SU-DHL-6 (cell line): Measurements from ENCODE around the gene MEF2C.

ENCODE experiments used
- H2AFZ ChIP-seq: fragments of 200-600 bp; sonication (generic); 2 replicates; pipeline ENCODE4 v1.6.1; 2014; ENCODE audit warnings: low read depth, mild to moderate bottlenecking, moderate library complexity, mixed read lengths, antibody characterized with exemption, low read length; ENCODE audit not compliant: severe bottlenecking
- H3F3A ChIP-seq: fragments of 200-600 bp; shearing (Covaris generic); 2 replicates; pipeline ENCODE4 v1.6.0; 2016; ENCODE audit warnings: antibody characterized with exemption, mild to moderate bottlenecking; ENCODE audit not compliant: insufficient read depth
- H3K27ac ChIP-seq: fragments of 200-600 bp; sonication (generic); 2 replicates; pipeline ENCODE4 v1.5.1; 2016; ENCODE audit warnings: low read depth, mild to moderate bottlenecking, low read length, moderate library complexity, mixed read lengths
- H3K27me3 ChIP-seq: fragments of 200-600 bp; sonication (generic), shearing (Covaris generic); 2 replicates; pipeline ENCODE4 v1.6.0; 2014; ENCODE audit warnings: mild to moderate bottlenecking, low read length
- H3K36me3 ChIP-seq: fragments of 200-600 bp; sonication (generic); 2 replicates; pipeline ENCODE4 v1.6.1; 2014; ENCODE audit warnings: mild to moderate bottlenecking, low read length, mixed read lengths
- H3K4me2 ChIP-seq: fragments of 300-600, 200-600 bp; shearing (Covaris generic), sonication (generic); 2 replicates; pipeline ENCODE4 v1.6.0; 2014; ENCODE audit warnings: low read length, low read depth, mild to moderate bottlenecking; ENCODE audit not compliant: poor library complexity, severe bottlenecking
- H3K4me3 ChIP-seq: fragments of 200-600 bp; sonication (generic); 2 replicates; pipeline ENCODE4 v1.5.1; 2014; ENCODE audit warnings: antibody characterized with exemption, low read length, mild to moderate bottlenecking, mixed read lengths; ENCODE audit not compliant: insufficient read depth, poor library complexity, severe bottlenecking
- H3K79me2 ChIP-seq: fragments of 200-600 bp; sonication (generic); 2 replicates; pipeline ENCODE4 v1.6.1; 2014; ENCODE audit warnings: mild to moderate bottlenecking, low read length, moderate library complexity; ENCODE audit not compliant: insufficient read depth
- H3K9ac ChIP-seq: fragments of 200-600 bp; sonication (generic); 2 replicates; pipeline ENCODE4 v1.7.0; 2014; ENCODE audit warnings: mild to moderate bottlenecking, low read length
- H3K9me2 ChIP-seq: fragments of 200-600 bp; sonication (generic); replicated peaks from 2 replicates; pipeline ENCODE4 v1.6.1; 2014; ENCODE audit warnings: low read length; ENCODE audit not compliant: insufficient read depth
- H3K9me3 ChIP-seq: fragments of 200-600 bp; sonication (generic); 2 replicates; pipeline ENCODE4 v1.6.1; 2014; ENCODE audit warnings: low read length, mixed read lengths; ENCODE audit not compliant: insufficient read depth
- H4K20me1 ChIP-seq: fragments of 200-600 bp; sonication (generic); 2 replicates; pipeline ENCODE4 v1.6.1; 2014; ENCODE audit warnings: low read depth, mild to moderate bottlenecking, antibody characterized with exemption, low read length, moderate library complexity, mixed read lengths
- CTCF ChIP-seq: fragments of 200-600 bp; sonication (generic); IDR thresholded peaks from one replicate; pipeline ENCODE4 v1.5.1; 2017; ENCODE audit warnings: antibody characterized with exemption, mild to moderate bottlenecking, low read length, moderate library complexity; ENCODE audit not compliant: insufficient read depth, poor library complexity, severe bottlenecking
- EZH2phosphoT487 ChIP-seq: fragments of 200-600 bp; sonication (generic), shearing (Covaris generic); conservative IDR thresholded peaks from 2 replicates; pipeline ENCODE4 v1.6.1; 2018; ENCODE audit warnings: mild to moderate bottlenecking, antibody characterized with exemption, low read length, moderate library complexity, mixed read lengths

Gene MEF2C

GRCh38 chr5:88813244-88813643, 69.7 kb downstream of the MEF2C start:
- Histone ChIP-seq H3K36me3 (no peaks in the 10 kb centered on the region), H3K79me2 (no peaks in the 10 kb centered on the region), H3F3A (no peaks in the 10 kb centered on the region), H2AFZ (no peak overlapping the region), H3K9me3 (no peaks in the 10 kb centered on the region), H3K27me3 (no peaks in the 10 kb centered on the region), H3K27ac (no peak overlapping the region), H4K20me1 (no peaks in the 10 kb centered on the region), H3K9me2 (no peaks in the 10 kb centered on the region), H3K9ac (no peak overlapping the region), H3K4me3 (no peak overlapping the region), H3K4me2 (no peak overlapping the region)
- TF ChIP-seq EZH2phosphoT487 (no peak), CTCF (no peak)

GRCh38 chr5:88808153-88808552, 74.8 kb downstream of the MEF2C start:
- H3K4me2 ChIP-seq, result no peak overlapping the region
- no peaks in the 10 kb centered on the region for H4K20me1 ChIP-seq

GRCh38 chr5:88807327-88807726, 75.7 kb downstream of the MEF2C start:
- Histone ChIP-seq H3K4me3 (no peak overlapping the region), H3K9me3 (no peaks in the 10 kb centered on the region), H3K27me3 (no peaks in the 10 kb centered on the region), H3K9ac (no peak overlapping the region), H3K4me2 (no peak overlapping the region), H3K36me3 (no peaks in the 10 kb centered on the region), H3K9me2 (no peaks in the 10 kb centered on the region), H4K20me1 (no peaks in the 10 kb centered on the region), H3F3A (no peaks in the 10 kb centered on the region), H3K27ac (no peak overlapping the region), H2AFZ (no peak overlapping the region), H3K79me2 (no peaks in the 10 kb centered on the region)
- TF ChIP-seq CTCF (no peak), EZH2phosphoT487 (no peak)

More at GRCh38 chr5:88808153-88808552, 74.8 kb downstream of the MEF2C start:
- no peaks in the 10 kb centered on the region for H3F3A ChIP-seq
- H3K9me3 ChIP-seq, result no peaks in the 10 kb centered on the region
- no peaks in the 10 kb centered on the region for H3K9me2 ChIP-seq
- H3K4me3 ChIP-seq, result no peak overlapping the region
- TF ChIP-seq CTCF (no peak), EZH2phosphoT487 (no peak)
- H3K9ac ChIP-seq, result no peak overlapping the region
- H3K36me3 ChIP-seq, result no peaks in the 10 kb centered on the region
- no peak overlapping the region for H2AFZ ChIP-seq
- no peak overlapping the region for H3K27ac ChIP-seq
- H3K27me3 ChIP-seq, result no peaks in the 10 kb centered on the region
- H3K79me2 ChIP-seq, result no peaks in the 10 kb centered on the region
